SK-N-SH (cell line): ENCODE measurements around the gene TGOLN2.
"Not testable (repeated sequence)": the region's sequence is repeated elsewhere in the genome, so short reads cannot be mapped to it uniquely, and the experiment has no call there.

ENCODE experiments used
- FOXJ3 ChIP-seq: sonication (generic); formaldehyde crosslinking; IDR thresholded peaks from 2 replicates; pipeline ENCODE4 v1.5.1; 2020; ENCODE audit warnings: mild to moderate bottlenecking, missing genetic modification reagents
- IRF3 ChIP-seq: fragments of 150-350 bp; IDR thresholded peaks from 2 replicates; pipeline ENCODE4 v1.6.1; 2016; ENCODE audit warnings: mild to moderate bottlenecking, low read depth, low read length
- MAX ChIP-seq: IDR thresholded peaks from 2 replicates; pipeline ENCODE4 v1.4.0; 2012; ENCODE audit warnings: low read depth
- MEF2A ChIP-seq: IDR thresholded peaks from 2 replicates; pipeline ENCODE4 v1.4.0; 2012; ENCODE audit warnings: low read depth, borderline replicate concordance
- RAD21 ChIP-seq: IDR thresholded peaks from 2 replicates; pipeline ENCODE4 v1.6.1; 2012; ENCODE audit warnings: mild to moderate bottlenecking, low read length
- RXRA ChIP-seq: IDR thresholded peaks from 2 replicates; pipeline ENCODE4 v1.4.0; 2012; ENCODE audit warnings: low read depth, mild to moderate bottlenecking, borderline replicate concordance
- ZBTB33 ChIP-seq: IDR thresholded peaks from 2 replicates; pipeline ENCODE4 v1.4.0; 2012; ENCODE audit warnings: low read depth, borderline replicate concordance
- TF ChIP-seq, protein P1 (sequence below): fragments of 200-600 bp; sonication (generic); IDR thresholded peaks from 2 replicates; pipeline ENCODE4 v1.6.1; 2017; ENCODE audit warnings: antibody characterized with exemption, mild to moderate bottlenecking, moderate library complexity

GRCh38 chr2:85343207-85343895 is 15.6 kb upstream of the TGOLN2 start:
- TF ChIP-seq RAD21; MEF2A; RXRA; MAX; IRF3; FOXJ3 (CRISPR knock-in tag); ZBTB33: not testable (repeated sequence)
- TF ChIP-seq, protein P1, sequence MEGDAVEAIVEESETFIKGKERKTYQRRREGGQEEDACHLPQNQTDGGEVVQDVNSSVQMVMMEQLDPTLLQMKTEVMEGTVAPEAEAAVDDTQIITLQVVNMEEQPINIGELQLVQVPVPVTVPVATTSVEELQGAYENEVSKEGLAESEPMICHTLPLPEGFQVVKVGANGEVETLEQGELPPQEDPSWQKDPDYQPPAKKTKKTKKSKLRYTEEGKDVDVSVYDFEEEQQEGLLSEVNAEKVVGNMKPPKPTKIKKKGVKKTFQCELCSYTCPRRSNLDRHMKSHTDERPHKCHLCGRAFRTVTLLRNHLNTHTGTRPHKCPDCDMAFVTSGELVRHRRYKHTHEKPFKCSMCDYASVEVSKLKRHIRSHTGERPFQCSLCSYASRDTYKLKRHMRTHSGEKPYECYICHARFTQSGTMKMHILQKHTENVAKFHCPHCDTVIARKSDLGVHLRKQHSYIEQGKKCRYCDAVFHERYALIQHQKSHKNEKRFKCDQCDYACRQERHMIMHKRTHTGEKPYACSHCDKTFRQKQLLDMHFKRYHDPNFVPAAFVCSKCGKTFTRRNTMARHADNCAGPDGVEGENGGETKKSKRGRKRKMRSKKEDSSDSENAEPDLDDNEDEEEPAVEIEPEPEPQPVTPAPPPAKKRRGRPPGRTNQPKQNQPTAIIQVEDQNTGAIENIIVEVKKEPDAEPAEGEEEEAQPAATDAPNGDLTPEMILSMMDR, result not testable (repeated sequence)
